ENCODE data around the gene RBM11.

The RBM11 gene

GRCh38 chr21:14262039-14262438 lies 46.1 kb downstream of the RBM11 start:
- Mint-ChIP-seq H3K9me3 (no peaks in the 10 kb centered on the region), H3K36me3 (ENCODE audit: low read depth) (no peaks in the 10 kb centered on the region), H3K27me3 (ENCODE audit: low read depth) (no peaks in the 10 kb centered on the region), H3K4me1 (no peaks in the 10 kb centered on the region), H3K4me3 (no peak overlapping the region), H3K27ac (no peak overlapping the region)
- TF ChIP-seq CTCF (IDR thresholded peaks at IDR 0.05; ENCODE audit: unreplicated experiment in 3 of 3) = no peak

- Mint-ChIP-seq H3K9me3 (no peaks in the 10 kb centered on the region), H3K27me3 (ENCODE audit: low read depth) (no peaks in the 10 kb centered on the region), H3K4me3 (no peak overlapping the region), H3K36me3 (ENCODE audit: low read depth) (no peaks in the 10 kb centered on the region), H3K4me1 (no peaks in the 10 kb centered on the region), H3K27ac (no peak overlapping the region)
- no peak for TF ChIP-seq CTCF (IDR thresholded peaks at IDR 0.05; ENCODE audit: unreplicated experiment in 3 of 3)
These were observed 47.9 kb downstream of the RBM11 start for GRCh38 chr21:14263879-14264278.

- TF ChIP-seq CTCF (IDR thresholded peaks at IDR 0.05; ENCODE audit: unreplicated experiment in 3 of 3) = no peak
- Mint-ChIP-seq H3K36me3 (ENCODE audit: low read depth) (no peaks in the 10 kb centered on the region), H3K4me3 (no peak overlapping the region), H3K27ac (no peak overlapping the region), H3K27me3 (ENCODE audit: low read depth) (no peaks in the 10 kb centered on the region), H3K4me1 (no peaks in the 10 kb centered on the region), H3K9me3 (no peaks in the 10 kb centered on the region)
These were observed 49.1 kb downstream of the RBM11 start for GRCh38 chr21:14265023-14265422.

GRCh38 chr21:14267076-14267475 lies 51.1 kb downstream of the RBM11 start:
- no peaks in the 10 kb centered on the region for H3K9me3 Mint-ChIP-seq
- no peaks in the 10 kb centered on the region for H3K4me1 Mint-ChIP-seq
- H3K4me3 Mint-ChIP-seq = no peak overlapping the region
- H3K36me3 Mint-ChIP-seq (ENCODE audit: low read depth) = no peaks in the 10 kb centered on the region
- no peak for TF ChIP-seq CTCF (IDR thresholded peaks at IDR 0.05; ENCODE audit: unreplicated experiment in 3 of 3)
- no peaks in the 10 kb centered on the region for H3K27me3 Mint-ChIP-seq (ENCODE audit: low read depth)
- H3K27ac Mint-ChIP-seq = no peak overlapping the region

GRCh38 chr21:14270631-14271030 lies 54.7 kb downstream of the RBM11 start:
- no peaks in the 10 kb centered on the region for H3K36me3 Mint-ChIP-seq (ENCODE audit: low read depth)
- no peak overlapping the region for H3K4me3 Mint-ChIP-seq
- H3K27me3 Mint-ChIP-seq (ENCODE audit: low read depth) = no peaks in the 10 kb centered on the region
- TF ChIP-seq CTCF (IDR thresholded peaks at IDR 0.05; ENCODE audit: unreplicated experiment in 3 of 3) = no peak
- no peaks in the 10 kb centered on the region for H3K9me3 Mint-ChIP-seq
- H3K27ac Mint-ChIP-seq = no peak overlapping the region
- H3K4me1 Mint-ChIP-seq = no peaks in the 10 kb centered on the region

- Mint-ChIP-seq H3K4me3 (no peak overlapping the region), H3K36me3 (ENCODE audit: low read depth) (no peaks in the 10 kb centered on the region), H3K27ac (no peak overlapping the region), H3K9me3 (no peaks in the 10 kb centered on the region), H3K27me3 (ENCODE audit: low read depth) (no peaks in the 10 kb centered on the region), H3K4me1 (no peaks in the 10 kb centered on the region)
- no peak for TF ChIP-seq CTCF (IDR thresholded peaks at IDR 0.05; ENCODE audit: unreplicated experiment in 3 of 3)
These were observed 55.1 kb downstream of the RBM11 start for GRCh38 chr21:14271053-14271452.

Measured in nephron (organoid).